ENCODE results near the gene BCL7A.
"Not testable (repeated sequence)": the region's sequence is repeated elsewhere in the genome, so short reads cannot be mapped to it uniquely, and the experiment has no call there.

The BCL7A gene

GRCh38 chr12:122097584-122097926 lies 75.9 kb downstream of the BCL7A start:
- DNase-seq = no peak

GRCh38 chr12:122097927-122098756 lies 76.5 kb downstream of the BCL7A start:
- DNase-seq = no peak

DNA sequence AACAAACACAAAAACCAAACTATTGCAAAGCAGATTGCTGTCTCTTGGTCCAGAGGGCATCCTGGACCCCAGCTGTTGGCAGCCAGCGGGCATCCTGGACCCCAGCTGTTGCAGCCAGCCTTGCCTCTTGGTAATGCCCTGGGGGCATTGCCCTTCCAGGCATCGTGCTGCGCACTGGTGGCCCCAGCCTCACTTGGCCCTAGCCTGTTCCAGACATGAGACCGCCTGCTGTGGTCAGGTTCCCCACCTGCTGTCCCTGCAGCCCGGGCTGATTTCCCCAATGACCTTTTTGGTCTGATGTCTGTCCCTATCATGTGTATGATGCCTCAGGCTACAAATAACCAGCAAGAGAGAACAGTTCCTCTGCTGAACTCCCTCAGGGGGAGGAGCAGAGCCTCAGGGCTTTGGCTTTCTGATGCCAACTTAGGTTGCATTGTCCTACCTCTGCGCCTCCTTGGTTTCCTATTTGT lies 77.6 kb downstream of the BCL7A start:
- no peak for DNase-seq

DNA sequence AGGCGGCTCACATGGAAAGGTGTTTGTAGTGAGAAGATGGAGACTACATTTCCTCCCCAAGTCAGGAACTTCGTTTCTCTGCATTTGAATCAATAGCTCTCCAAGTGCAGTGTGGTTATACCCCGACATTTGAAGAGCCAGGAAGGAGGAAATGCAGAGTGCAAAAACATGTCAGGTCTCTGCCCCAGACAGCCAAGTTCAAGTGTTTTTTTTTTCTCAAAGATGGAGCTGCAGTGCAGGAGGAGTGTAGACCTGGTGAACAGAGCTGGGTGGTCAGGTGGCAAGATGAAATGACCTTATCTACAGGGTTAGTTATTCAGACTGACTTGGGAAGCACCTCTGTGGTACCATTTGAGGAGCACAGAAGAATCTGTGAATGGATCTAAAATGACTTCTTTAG lies 78.2 kb downstream of the BCL7A start:
- no peak for DNase-seq

DNA sequence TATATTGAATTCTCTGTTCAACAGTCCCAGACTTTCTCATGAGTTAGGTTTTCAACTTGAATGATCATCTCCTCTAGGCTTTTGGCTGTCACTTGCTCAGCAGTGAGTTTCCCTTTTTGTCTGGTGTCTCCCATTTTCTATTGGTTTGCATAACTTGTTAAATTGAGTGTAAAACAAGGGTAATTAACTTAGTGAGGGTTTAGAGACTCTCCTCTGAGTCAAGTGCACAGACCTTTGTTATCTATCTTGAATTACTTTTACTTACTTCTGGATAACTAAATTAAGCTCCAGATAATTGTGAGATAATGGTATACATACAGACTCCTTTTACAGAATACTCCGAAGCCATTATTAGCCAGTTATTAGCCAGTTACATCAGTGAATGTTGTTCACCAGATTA lies 78.9 kb downstream of the BCL7A start:
- DNase-seq = no peak

- DNase-seq = no peak
Observed at GRCh38 chr12:122102331-122102730, 80.6 kb downstream of the BCL7A start.

- DNase-seq = no peak
Observed at GRCh38 chr12:122104844-122105243, 83.2 kb downstream of the BCL7A start.

DNA sequence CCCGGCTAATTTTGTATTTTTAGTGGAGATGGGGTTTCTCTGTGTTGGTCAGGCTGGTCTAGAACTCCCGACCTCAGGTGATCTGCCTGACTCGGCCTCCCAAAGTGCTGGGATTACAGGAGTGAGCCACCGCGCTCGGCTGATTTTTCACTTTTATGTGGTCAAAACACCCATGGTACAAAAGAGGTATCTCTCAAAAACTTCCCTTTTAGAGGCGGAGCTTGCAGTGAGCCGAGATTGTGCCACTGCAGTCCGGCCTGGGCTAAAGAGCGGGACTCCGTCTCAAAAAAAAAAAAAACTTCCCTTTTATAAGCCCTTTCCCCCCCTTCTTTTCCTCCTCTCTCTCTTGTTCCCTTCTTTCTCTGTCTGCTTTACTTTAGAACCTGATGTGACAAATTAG lies 83.8 kb downstream of the BCL7A start:
- not testable (repeated sequence) for DNase-seq

GRCh38 chr12:122106843-122107242 lies 85.2 kb downstream of the BCL7A start:
- DNase-seq = no peak

GRCh38 chr12:122107261-122107660 lies 85.6 kb downstream of the BCL7A start:
- no peak for DNase-seq

- DNase-seq = no peak
Observed at GRCh38 chr12:122111089-122111641, 89.5 kb downstream of the BCL7A start.

All from stimulated activated CD4-positive, alpha-beta T cell treated with anti-CD3 and anti-CD28 coated beads, Interleukin-1b, Interleukin-23, amount 100 ng/mL, for 48 hours (primary cell).